Astrocyte (in vitro differentiated cells and primary cell): ENCODE results near the gene SMIM41.

Experiments used
- EZH2 ChIP-seq: IDR thresholded peaks from 2 replicates; pipeline ENCODE4 v1.6.1; 2012; ENCODE audit warnings: mild to moderate bottlenecking, low read length, inconsistent platforms; ENCODE audit not compliant: insufficient read depth
- TF ChIP-seq, protein P1 (sequence below): IDR thresholded peaks from 2 replicates; pipeline ENCODE4 v1.5.1; 2011; ENCODE audit warnings: low read depth, mild to moderate bottlenecking, inconsistent platforms, low read length, moderate library complexity; ENCODE audit not compliant: insufficient read depth

GRCh38 chr12:52043386-52044212 lies 35.9 kb upstream of the SMIM41 start:
- TF ChIP-seq, protein P1, sequence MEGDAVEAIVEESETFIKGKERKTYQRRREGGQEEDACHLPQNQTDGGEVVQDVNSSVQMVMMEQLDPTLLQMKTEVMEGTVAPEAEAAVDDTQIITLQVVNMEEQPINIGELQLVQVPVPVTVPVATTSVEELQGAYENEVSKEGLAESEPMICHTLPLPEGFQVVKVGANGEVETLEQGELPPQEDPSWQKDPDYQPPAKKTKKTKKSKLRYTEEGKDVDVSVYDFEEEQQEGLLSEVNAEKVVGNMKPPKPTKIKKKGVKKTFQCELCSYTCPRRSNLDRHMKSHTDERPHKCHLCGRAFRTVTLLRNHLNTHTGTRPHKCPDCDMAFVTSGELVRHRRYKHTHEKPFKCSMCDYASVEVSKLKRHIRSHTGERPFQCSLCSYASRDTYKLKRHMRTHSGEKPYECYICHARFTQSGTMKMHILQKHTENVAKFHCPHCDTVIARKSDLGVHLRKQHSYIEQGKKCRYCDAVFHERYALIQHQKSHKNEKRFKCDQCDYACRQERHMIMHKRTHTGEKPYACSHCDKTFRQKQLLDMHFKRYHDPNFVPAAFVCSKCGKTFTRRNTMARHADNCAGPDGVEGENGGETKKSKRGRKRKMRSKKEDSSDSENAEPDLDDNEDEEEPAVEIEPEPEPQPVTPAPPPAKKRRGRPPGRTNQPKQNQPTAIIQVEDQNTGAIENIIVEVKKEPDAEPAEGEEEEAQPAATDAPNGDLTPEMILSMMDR: no peak
- TF ChIP-seq EZH2: no peak
